GM19193 (cell line): ENCODE measurements around the gene KCTD2.

Experiments used
- POLR2A ChIP-seq: IDR thresholded peaks from 4 replicates; pipeline ENCODE4 v1.6.1; 2011; ENCODE audit not compliant: insufficient read depth, insufficient read length; ENCODE audit errors: extremely low read depth

Gene KCTD2

DNA sequence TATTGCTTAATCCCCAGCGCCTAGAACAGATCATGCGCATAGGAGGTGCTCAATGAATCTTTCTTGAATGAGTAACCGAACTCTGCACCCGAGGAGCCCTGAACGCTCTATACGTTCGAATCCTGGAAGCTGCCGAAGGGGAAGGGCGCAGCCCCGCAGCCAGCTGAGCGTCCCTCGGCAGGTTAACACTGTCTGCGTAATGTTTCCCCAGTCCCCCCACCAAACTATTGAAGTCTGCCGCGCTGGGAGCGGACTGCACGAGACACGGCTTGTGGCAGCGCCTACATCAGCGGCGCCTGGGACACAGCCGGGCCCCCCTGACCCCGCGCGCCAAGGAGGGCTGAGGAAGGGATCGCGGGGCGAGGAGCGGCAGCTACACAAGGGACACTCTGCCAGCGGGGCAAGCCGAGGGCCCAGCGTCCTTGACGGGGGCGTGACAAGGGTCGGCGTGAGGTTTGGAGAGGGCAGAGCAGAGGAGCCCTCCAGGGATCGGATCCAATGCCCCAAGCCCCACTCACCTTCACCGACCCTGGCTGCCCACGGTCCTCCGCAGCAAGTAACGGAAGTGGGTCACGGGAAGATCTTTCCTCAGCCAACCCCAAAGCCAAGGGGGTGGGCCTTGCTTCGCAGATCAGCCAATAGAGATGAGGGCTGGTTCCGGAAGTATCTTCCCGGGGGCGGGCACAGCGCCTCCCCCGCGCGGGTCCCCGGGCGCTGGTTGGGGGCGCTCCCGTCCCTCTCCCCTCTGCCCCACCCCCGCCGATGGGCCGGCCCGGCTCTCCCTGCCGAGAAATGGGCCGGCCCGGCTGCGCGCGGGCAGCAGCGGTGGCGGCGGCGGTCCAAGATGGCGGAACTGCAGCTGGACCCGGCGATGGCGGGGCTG lies at the start of gene KCTD2, which contains the start of gene ATP5PD:
Gene KCTD2 (plus strand): TSS at position 819 of the 883 bp plus-strand sequence. CDS start 26 bp downstream, at position 845.
Gene ATP5PD (minus strand): TSS at position 563 of the 883 bp plus-strand sequence. CDS start 4,319 bp downstream, outside the sequence.
- TF ChIP-seq POLR2A = peak; percentile 92

- no peak for TF ChIP-seq POLR2A
Observed at GRCh38 chr17:74998783-74999182, 48.2 kb upstream of the KCTD2 start.

- TF ChIP-seq POLR2A = no peak
Observed at GRCh38 chr17:74999523-74999922, 47.5 kb upstream of the KCTD2 start.

DNA sequence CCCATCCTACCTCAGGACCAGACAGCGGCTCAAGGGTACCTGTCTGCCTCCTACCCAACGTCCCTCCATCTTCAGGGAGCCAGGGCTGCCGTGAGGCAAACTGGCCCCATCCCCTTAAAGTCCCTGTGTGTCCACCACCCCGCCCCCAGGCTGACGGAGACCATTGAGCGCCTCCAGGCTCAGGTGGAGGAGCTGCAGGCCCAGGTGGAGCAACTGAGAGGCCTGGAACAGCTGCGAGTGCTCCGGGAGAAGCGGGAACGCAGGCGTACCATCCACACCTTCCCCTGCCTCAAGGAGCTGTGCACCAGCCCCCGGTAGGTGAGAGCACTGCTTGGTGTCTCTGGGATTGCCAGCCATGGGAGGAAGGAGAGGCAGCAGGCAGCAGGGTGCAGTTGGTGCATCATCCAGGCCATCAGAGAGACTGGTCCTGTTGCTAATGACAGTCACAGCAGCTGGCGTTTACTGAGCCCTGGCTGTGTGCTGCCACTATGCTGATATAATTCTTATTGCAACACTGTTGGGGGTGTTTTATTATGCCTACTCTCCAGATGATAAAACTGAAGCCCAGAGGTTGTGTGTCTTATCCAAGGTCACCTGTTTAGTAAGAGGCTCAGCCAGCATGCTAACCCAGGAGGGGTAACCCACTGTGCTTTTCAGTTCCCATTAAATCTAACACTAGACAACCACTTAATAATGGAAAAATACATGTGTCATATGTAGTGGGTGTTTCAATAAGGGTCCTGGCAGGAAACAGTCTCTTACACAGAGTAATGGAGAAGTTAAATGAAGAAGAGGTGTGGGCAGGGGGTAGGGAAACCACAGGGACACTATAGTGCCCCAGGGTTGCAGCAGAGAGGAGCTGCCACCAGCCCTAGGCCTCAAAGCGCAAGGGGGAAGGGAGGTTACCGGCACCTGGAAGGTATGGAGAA lies 44.8 kb upstream of the KCTD2 start:
- TF ChIP-seq POLR2A = no peak

DNA sequence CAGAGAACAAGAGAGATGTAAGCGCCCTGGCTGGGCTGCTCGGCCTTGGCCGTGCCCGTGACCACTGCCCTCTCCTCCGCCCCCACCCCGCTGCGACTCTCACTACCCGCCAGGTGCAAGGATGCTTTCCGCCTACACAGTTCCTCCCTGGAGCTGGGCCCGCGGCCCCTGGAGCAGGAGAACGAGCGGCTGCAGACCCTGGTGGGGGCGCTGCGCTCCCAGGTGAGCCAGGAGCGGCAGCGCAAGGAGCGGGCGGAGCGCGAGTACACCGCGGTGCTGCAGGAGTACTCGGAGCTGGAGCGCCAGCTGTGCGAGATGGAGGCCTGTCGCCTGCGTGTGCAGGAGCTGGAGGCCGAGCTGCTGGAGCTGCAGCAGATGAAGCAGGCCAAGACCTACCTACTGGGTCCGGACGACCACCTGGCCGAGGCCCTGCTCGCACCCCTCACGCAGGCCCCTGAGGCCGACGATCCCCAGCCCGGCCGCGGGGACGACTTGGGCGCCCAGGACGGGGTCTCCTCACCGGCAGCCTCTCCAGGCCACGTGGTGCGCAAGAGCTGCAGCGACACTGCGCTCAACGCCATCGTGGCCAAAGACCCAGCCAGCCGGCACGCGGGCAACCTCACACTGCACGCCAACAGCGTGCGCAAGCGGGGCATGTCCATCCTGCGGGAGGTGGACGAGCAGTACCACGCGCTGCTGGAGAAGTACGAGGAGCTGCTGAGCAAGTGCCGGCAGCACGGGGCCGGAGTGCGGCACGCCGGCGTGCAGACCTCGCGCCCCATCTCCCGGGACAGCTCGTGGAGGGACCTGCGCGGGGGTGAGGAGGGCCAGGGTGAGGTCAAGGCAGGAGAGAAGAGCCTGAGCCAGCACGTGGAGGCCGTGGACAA lies 43.7 kb upstream of the KCTD2 start:
- no peak for TF ChIP-seq POLR2A

- no peak for TF ChIP-seq POLR2A
Observed at GRCh38 chr17:75003957-75004355, 43.1 kb upstream of the KCTD2 start.

GRCh38 chr17:75004371-75004770 lies 42.7 kb upstream of the KCTD2 start:
- no peak for TF ChIP-seq POLR2A

DNA sequence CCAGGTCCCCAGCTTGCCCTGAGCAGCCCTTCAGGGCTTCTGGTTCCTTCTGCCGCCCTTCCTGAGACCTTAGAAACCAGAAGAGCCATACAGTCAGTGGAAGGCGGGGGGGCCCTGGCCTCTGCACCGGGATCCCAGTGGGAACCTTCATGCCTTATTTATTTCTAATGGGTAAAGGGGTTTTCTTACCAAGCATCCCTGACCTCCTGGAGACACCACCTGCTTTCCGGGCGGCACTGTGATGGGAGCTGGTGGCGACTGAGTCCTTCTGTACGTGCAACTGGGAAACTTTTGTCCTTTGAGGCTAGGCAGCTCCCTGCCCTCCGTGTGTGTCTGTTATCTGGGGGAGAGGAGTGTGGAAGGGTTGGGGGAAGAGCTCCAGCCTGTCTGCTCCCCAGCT lies 41.7 kb upstream of the KCTD2 start:
- TF ChIP-seq POLR2A = no peak

- no peak for TF ChIP-seq POLR2A
Observed at GRCh38 chr17:75006653-75007052, 40.4 kb upstream of the KCTD2 start.

GRCh38 chr17:75008373-75008772 lies 38.7 kb upstream of the KCTD2 start:
- TF ChIP-seq POLR2A = no peak

GRCh38 chr17:75009139-75009724 lies 37.8 kb upstream of the KCTD2 start:
- TF ChIP-seq POLR2A = no peak

GRCh38 chr17:75010683-75011400 lies 36.2 kb upstream of the KCTD2 start:
- TF ChIP-seq POLR2A = no peak

DNA sequence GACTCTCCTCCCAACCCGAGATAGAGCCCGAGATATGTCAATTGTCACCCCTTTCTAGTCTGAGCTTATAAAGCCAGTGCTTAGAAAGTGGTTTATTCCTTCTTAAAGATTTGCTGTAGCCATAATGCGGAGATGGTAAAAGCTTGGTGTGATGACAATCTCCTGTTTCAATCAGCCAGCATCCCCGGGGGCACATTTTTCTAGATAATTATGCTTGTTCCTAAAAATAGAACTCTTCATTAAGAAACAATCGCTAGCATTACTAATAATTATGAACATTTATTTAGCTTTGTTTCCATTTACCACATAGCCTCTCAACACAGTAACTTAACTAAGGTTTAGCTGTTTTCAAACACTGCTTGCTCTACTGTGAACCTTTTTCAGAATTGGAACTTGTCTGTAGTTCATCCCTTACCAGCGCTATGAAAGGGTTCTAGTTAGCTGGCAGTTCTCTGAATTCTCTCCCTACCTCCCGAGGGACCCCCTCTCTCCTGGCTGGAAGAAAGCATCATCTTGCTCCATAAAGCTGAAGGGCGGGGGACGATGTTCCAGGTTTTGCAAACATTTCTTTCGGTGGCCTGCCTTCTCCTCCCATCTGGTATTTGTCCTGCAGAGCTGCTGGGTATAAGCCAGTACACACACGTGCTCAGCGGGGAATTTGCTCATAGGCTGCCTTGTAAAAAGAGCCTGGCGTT lies 35.5 kb upstream of the KCTD2 start:
- TF ChIP-seq POLR2A = no peak
